HFFc6 (cell line): ENCODE measurements around the gene UGT1A7. TPM values are rescaled to one million over a fixed set of nuclear protein-coding genes. Genes with fewer than 3 reads are reported as not detected.

Experiments used
- DNase-seq: peaks from one replicate; pipeline ENCODE4 v3.0.0-alpha.2; 2018
- H3K27ac Mint-ChIP-seq: 2 replicates; pipeline ENCODE4 v1.8.0; 2020; ENCODE audit warnings: mild to moderate bottlenecking, mixed read lengths
- H3K27me3 Mint-ChIP-seq: 2 replicates; pipeline ENCODE4 v1.8.0; 2021; ENCODE audit warnings: mild to moderate bottlenecking, moderate library complexity, mixed read lengths; ENCODE audit not compliant: insufficient read depth
- H3K36me3 Mint-ChIP-seq: 2 replicates; pipeline ENCODE4 v1.8.0; 2021; ENCODE audit warnings: low read depth, mixed read lengths
- H3K4me1 Mint-ChIP-seq: 2 replicates; pipeline ENCODE4 v1.8.0; 2020; ENCODE audit warnings: low read depth, mixed read lengths
- H3K4me3 Mint-ChIP-seq: 2 replicates; pipeline ENCODE4 v1.8.0; 2020; ENCODE audit warnings: mild to moderate bottlenecking, moderate library complexity, mixed read lengths
- H3K9me3 Mint-ChIP-seq: 2 replicates; pipeline ENCODE4 v1.8.0; 2020; ENCODE audit warnings: mild to moderate bottlenecking, mixed read lengths
- total RNA-seq, 6 experiments: library from RNA; stranded (reverse); fragmentation: NEBNext Ultra II Directional; extraction: Animal tissue kit (Norgen Biotek cat#: 25700); gene quantifications; 2 replicates in 1 of 6; 3 replicates in 5 of 6; pipeline ENCODE4 v1.2.3, GENCODE V29; 2021
- TF ChIP-seq, protein P1 (sequence below): fragments of 200-600 bp; sonication (generic); IDR thresholded peaks from 2 replicates; pipeline ENCODE4 v1.5.0; 2021; ENCODE audit warnings: antibody characterized with exemption, mild to moderate bottlenecking

UGT1A7 gene
- total RNA-seq, 6 experiments from 2014 or later = not detected

DNA sequence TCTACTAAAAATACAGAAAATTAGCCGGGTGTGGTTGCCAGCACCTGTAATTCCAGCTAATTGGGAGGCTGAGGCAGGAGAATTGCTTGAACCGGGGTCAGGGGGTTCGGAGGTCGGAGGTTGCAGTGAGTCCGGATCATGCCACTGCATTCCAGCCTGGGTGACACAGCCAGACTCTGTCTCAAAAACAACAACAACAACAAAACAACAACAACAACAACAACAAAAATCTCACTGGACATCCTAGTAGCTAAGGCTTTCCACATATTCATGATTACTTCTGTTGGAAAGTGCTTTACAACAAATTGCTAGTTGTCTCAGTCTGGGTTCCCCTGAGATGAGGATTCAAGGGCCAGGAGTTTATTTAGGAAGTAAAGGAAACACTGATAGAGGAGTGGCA lies 92.2 kb downstream of the UGT1A7 start:
- Mint-ChIP-seq H3K4me3 (no peak overlapping the region), H3K4me1 (no peaks in the 10 kb centered on the region), H3K9me3 (peaks cover 21% of the 10 kb centered on the region), H3K36me3 (no peaks in the 10 kb centered on the region), H3K27me3 (peaks cover 10% of the 10 kb centered on the region), H3K27ac (no peak overlapping the region)
- TF ChIP-seq, protein P1, sequence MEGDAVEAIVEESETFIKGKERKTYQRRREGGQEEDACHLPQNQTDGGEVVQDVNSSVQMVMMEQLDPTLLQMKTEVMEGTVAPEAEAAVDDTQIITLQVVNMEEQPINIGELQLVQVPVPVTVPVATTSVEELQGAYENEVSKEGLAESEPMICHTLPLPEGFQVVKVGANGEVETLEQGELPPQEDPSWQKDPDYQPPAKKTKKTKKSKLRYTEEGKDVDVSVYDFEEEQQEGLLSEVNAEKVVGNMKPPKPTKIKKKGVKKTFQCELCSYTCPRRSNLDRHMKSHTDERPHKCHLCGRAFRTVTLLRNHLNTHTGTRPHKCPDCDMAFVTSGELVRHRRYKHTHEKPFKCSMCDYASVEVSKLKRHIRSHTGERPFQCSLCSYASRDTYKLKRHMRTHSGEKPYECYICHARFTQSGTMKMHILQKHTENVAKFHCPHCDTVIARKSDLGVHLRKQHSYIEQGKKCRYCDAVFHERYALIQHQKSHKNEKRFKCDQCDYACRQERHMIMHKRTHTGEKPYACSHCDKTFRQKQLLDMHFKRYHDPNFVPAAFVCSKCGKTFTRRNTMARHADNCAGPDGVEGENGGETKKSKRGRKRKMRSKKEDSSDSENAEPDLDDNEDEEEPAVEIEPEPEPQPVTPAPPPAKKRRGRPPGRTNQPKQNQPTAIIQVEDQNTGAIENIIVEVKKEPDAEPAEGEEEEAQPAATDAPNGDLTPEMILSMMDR = no peak
- DNase-seq = no peak

DNA sequence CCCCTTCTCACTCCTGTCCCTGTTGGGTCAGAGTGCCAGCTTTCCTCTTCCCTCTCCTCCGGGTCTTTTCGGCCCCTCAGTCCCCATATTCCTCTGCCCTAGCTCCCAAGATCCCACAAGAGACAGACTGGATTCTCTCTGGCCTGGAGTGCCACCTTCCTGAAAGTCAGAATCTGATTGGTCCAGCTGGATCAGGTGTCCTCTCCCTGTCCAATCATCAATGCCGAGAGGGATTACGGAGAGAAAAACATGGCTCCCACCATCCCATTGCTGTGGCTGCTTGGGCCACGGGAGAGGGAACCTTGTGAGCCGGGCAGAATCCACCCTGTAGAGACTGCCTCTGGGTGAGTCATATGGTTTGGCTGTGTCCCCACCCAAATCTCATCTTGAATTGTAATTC lies 93.7 kb downstream of the UGT1A7 start:
- H3K27me3 Mint-ChIP-seq = peaks cover 5% of the 10 kb centered on the region
- H3K27ac Mint-ChIP-seq = no peak overlapping the region
- H3K4me1 Mint-ChIP-seq = no peaks in the 10 kb centered on the region
- TF ChIP-seq, protein P1 = no peak
- no peak overlapping the region for H3K4me3 Mint-ChIP-seq
- peaks cover 17% of the 10 kb centered on the region for H3K9me3 Mint-ChIP-seq
- DNase-seq = no peak
- no peaks in the 10 kb centered on the region for H3K36me3 Mint-ChIP-seq

DNA sequence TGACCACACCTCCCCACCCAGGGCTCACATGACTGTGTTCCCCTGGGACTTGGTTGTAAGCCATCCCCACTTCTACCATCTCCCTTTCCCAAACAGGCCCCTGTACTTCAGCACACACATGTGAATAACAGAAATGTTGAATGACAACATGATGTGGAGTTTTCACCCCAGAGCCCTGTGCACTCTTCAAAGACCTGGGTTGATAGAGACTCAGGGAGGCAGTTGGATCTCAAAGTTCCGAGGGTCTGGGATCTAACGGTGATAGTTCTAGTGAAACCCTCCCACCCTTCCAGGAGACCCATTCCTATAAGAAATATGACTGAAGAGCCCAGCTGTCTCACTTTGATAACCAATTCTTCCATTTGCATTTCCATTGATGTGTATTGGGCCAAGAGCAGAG lies 96.3 kb downstream of the UGT1A7 start, which contains the start of gene MROH2A:
TSS of gene MROH2A (plus strand) at position 301 of the 400 bp plus-strand sequence. CDS start 1,029 bp downstream, outside the sequence.
- no peak for DNase-seq
- Mint-ChIP-seq H3K27me3 (peaks cover 2% of the 10 kb centered on the region; the same call in 1 of the 2 replicates), H3K36me3 (no peaks in the 10 kb centered on the region), H3K27ac (no peak within 1 kb of the TSS), H3K4me3 (no peak within 1 kb of the TSS), H3K9me3 (peaks cover 23% of the 10 kb centered on the region), H3K4me1 (no peaks in the 10 kb centered on the region)
- TF ChIP-seq, protein P1 = no peak

DNA sequence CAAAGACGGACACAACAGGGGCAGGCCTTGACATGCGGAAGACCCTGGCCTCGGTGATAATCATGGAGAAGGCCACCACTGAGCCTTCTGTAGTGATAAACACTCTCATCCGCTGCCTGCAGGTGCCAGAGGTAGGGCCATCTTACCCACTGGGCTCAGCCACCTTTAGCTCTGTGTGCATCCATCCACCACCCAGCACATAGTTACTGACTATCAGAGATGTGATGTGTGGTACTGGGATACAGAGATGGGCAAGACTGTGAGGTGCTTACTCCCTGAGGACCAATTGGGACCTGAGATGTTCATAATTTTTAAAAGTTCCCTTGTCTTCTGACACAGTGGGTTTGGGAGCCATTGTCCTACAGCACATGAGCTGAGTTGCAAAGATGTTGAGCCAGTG lies 98.0 kb downstream of the UGT1A7 start:
- H3K27me3 Mint-ChIP-seq = peaks cover 2% of the 10 kb centered on the region; the same call in 1 of the 2 replicates
- no peaks in the 10 kb centered on the region for H3K36me3 Mint-ChIP-seq
- TF ChIP-seq, protein P1 = no peak
- H3K4me3 Mint-ChIP-seq = no peak overlapping the region
- no peak overlapping the region for H3K27ac Mint-ChIP-seq
- H3K4me1 Mint-ChIP-seq = no peaks in the 10 kb centered on the region
- no peak for DNase-seq
- H3K9me3 Mint-ChIP-seq = peaks cover 26% of the 10 kb centered on the region

DNA sequence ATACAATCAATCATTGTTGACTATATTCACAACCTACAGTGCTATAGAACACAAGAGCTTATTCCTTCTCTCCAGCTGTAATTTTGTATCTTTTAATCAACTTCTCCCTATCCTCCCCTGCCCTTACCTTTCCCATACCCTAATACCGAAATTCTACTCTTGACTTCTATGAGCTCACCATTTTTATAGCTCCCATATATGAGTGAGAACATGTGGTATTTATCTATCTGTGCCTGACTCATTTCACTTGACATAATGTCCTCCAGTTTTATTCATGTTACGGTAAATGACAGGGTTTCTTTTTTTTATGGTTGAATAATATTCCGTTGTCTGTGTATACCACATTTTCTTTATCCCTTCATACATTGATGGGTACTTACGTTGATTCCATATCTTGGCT lies 99.1 kb downstream of the UGT1A7 start:
- Mint-ChIP-seq H3K4me3 (no peak overlapping the region), H3K36me3 (no peaks in the 10 kb centered on the region), H3K9me3 (peaks cover 21% of the 10 kb centered on the region), H3K27me3 (peaks cover 2% of the 10 kb centered on the region; the same call in 1 of the 2 replicates), H3K4me1 (no peaks in the 10 kb centered on the region), H3K27ac (no peak overlapping the region)
- TF ChIP-seq, protein P1 = no peak
- no peak for DNase-seq

DNA sequence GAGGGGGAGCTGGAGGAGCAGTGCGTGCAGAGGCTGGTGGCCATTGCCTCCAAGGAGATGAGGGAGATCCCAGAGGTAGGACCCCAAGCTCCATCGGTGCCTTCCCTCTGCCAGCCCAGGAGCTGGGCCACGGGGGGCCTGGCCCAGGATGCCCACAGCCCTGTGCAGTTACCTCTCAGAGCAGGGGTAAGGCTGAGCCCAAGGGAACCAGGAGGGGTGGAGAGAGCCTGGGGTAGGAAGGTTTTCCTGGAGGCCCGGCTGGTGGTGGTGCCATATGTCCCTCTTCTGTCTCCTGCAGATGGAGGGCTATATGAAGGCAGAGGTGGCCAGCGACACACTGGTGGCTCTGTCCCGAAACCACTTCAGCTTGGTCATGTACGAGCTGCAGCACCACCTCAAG lies 107.9 kb downstream of the UGT1A7 start:
- Mint-ChIP-seq H3K4me3 (no peak overlapping the region), H3K27ac (no peak overlapping the region), H3K36me3 (no peaks in the 10 kb centered on the region), H3K9me3 (peaks cover 24% of the 10 kb centered on the region), H3K4me1 (no peaks in the 10 kb centered on the region), H3K27me3 (peaks cover 6% of the 10 kb centered on the region; the same call in 1 of the 2 replicates)
- TF ChIP-seq, protein P1 = no peak
- DNase-seq = no peak
